Osteoblast (primary cell): ENCODE results near the gene DOCK10. TPM values are rescaled to one million over a fixed set of nuclear protein-coding genes. Genes with fewer than 3 reads are reported as not detected.
A peak's percentile ranks its signal among the peaks of the same experiment; 100 is the strongest.

Experiments used
- DNase-seq: peaks from one replicate; pipeline ENCODE4 v3.0.0; 2011; ENCODE audit warnings: low spot score, mixed read lengths; ENCODE audit not compliant: insufficient read length; ENCODE audit errors: missing footprints
- H2AFZ ChIP-seq: 2 replicates; pipeline ENCODE4 v1.6.0; 2011; ENCODE audit warnings: mild to moderate bottlenecking, low read length
- H3K27ac ChIP-seq: 2 replicates; pipeline ENCODE4 v1.5.1; 2011; ENCODE audit warnings: mild to moderate bottlenecking, low read depth, low read length, moderate library complexity
- H3K27me3 ChIP-seq: 2 replicates; pipeline ENCODE4 v1.6.0; 2012; ENCODE audit warnings: mild to moderate bottlenecking, control low read depth, inconsistent platforms, low read length, moderate library complexity; ENCODE audit not compliant: insufficient read depth
- H3K36me3 ChIP-seq: 2 replicates; pipeline ENCODE4 v1.5.1; 2011; ENCODE audit warnings: mild to moderate bottlenecking, low read length, control low read depth, moderate library complexity; ENCODE audit not compliant: insufficient read depth
- H3K4me1 ChIP-seq: 2 replicates; pipeline ENCODE4 v1.5.1; 2011; ENCODE audit warnings: mild to moderate bottlenecking, low read length, control low read depth, moderate library complexity; ENCODE audit not compliant: insufficient read depth
- H3K4me2 ChIP-seq: 2 replicates; pipeline ENCODE4 v1.6.0; 2011; ENCODE audit warnings: mild to moderate bottlenecking, low read length; ENCODE audit not compliant: insufficient read depth
- H3K4me3 ChIP-seq: fragments of 200-600 bp; sonication (generic); 3 replicates; pipeline ENCODE4 v1.5.1; 2012; ENCODE audit warnings: mild to moderate bottlenecking, low read length, inconsistent platforms; ENCODE audit not compliant: insufficient read depth
- H3K79me2 ChIP-seq: 2 replicates; pipeline ENCODE4 v1.6.0; 2012; ENCODE audit warnings: mild to moderate bottlenecking, low read length, control low read depth, inconsistent platforms; ENCODE audit not compliant: insufficient read depth
- H3K9me3 ChIP-seq: 2 replicates; pipeline ENCODE4 v1.5.1; 2011; ENCODE audit warnings: low read depth, low read length, control low read depth
- H4K20me1 ChIP-seq: 2 replicates; pipeline ENCODE4 v1.6.0; 2012; ENCODE audit warnings: mild to moderate bottlenecking, low read length, control low read depth; ENCODE audit not compliant: insufficient read depth
- total RNA-seq: library from RNA; depleted of rRNA; stranded (reverse); fragments of >200 nt; gene quantifications from 2 replicates; pipeline ENCODE4 v1.2.3, GENCODE V29; 2012
- TF ChIP-seq, protein P1 (sequence below): IDR thresholded peaks from 2 replicates; pipeline ENCODE4 v1.5.1; 2011; ENCODE audit warnings: mild to moderate bottlenecking, low read depth, low read length, moderate library complexity; ENCODE audit errors: extremely low read depth

DOCK10 gene
- total RNA-seq, 1 donor, result 33.3 TPM

- Histone ChIP-seq H3K36me3 (no peaks in the 10 kb centered on the region), H3K4me3 (no peak overlapping the region), H3K4me2 (no peak overlapping the region), H3K27me3 (no peaks in the 10 kb centered on the region), H2AFZ (no peak overlapping the region), H3K27ac (peak overlapping the region; percentile 20), H3K4me1 (peaks cover 38% of the 10 kb centered on the region), H3K9me3 (no peaks in the 10 kb centered on the region), H4K20me1 (peaks cover 3% of the 10 kb centered on the region), H3K79me2 (peaks cover 91% of the 10 kb centered on the region)
- TF ChIP-seq, protein P1, sequence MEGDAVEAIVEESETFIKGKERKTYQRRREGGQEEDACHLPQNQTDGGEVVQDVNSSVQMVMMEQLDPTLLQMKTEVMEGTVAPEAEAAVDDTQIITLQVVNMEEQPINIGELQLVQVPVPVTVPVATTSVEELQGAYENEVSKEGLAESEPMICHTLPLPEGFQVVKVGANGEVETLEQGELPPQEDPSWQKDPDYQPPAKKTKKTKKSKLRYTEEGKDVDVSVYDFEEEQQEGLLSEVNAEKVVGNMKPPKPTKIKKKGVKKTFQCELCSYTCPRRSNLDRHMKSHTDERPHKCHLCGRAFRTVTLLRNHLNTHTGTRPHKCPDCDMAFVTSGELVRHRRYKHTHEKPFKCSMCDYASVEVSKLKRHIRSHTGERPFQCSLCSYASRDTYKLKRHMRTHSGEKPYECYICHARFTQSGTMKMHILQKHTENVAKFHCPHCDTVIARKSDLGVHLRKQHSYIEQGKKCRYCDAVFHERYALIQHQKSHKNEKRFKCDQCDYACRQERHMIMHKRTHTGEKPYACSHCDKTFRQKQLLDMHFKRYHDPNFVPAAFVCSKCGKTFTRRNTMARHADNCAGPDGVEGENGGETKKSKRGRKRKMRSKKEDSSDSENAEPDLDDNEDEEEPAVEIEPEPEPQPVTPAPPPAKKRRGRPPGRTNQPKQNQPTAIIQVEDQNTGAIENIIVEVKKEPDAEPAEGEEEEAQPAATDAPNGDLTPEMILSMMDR, result no peak
- DNase-seq, result no peak
Observed at GRCh38 chr2:224969095-224969494, 73.2 kb downstream of the DOCK10 start.

DNA sequence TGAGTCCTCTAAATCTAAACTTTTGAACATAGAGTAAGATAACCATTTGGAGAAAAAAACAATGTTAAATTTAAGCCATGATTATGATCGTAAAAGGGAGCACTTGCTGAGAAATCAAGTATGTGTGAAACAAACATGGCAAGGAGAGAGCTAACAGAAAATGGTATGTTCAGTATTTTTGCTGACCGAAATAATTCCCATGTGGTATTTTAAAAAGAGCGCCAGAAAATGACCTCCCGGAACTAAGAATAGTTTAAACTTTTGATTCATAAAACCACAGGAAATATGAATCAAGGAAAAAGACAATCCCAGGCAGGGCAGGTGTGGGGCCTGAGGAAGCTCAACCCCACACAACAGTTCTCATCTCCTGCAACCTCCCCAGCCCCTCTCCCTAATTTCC is 74.2 kb downstream of the DOCK10 start:
- TF ChIP-seq, protein P1, result no peak
- no peaks in the 10 kb centered on the region for H3K27me3 ChIP-seq
- peaks cover 3% of the 10 kb centered on the region for H4K20me1 ChIP-seq
- H3K36me3 ChIP-seq, result no peaks in the 10 kb centered on the region
- no peak overlapping the region for H3K27ac ChIP-seq
- no peak overlapping the region for H2AFZ ChIP-seq
- no peaks in the 10 kb centered on the region for H3K9me3 ChIP-seq
- H3K4me3 ChIP-seq, result no peak overlapping the region
- DNase-seq, result peak; percentile 30
- peaks cover 28% of the 10 kb centered on the region for H3K4me1 ChIP-seq
- H3K4me2 ChIP-seq, result peak overlapping the region; percentile 41
- H3K79me2 ChIP-seq, result peaks cover 90% of the 10 kb centered on the region

- Histone ChIP-seq H3K36me3 (no peaks in the 10 kb centered on the region), H3K4me2 (no peak overlapping the region), H3K27ac (no peak overlapping the region), H3K4me1 (peaks cover 22% of the 10 kb centered on the region), H3K27me3 (no peaks in the 10 kb centered on the region), H3K4me3 (no peak overlapping the region), H4K20me1 (peaks cover 3% of the 10 kb centered on the region), H3K9me3 (no peaks in the 10 kb centered on the region), H3K79me2 (peaks cover 94% of the 10 kb centered on the region), H2AFZ (no peak overlapping the region)
- TF ChIP-seq, protein P1, result no peak
- DNase-seq, result no peak
Observed at GRCh38 chr2:224966613-224967012, 75.7 kb downstream of the DOCK10 start.

DNA sequence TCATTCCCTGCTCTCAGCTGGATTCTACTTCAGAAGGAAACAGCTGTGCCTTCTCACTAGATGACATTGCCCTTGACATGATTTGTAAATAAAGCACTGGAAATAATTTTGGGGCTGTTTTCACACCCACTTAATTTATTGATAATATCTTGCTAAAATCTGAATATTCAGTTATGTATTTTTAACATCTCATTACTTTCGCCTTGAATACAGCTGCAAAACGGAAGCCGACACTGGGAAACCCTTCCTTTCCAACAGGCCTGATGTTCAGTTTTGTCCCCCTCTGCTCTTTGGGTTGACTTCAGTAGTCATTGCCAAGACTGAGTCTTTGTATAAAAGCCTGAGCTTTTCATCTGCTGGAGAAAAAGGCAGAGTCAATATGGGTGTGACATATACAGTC is 82.7 kb downstream of the DOCK10 start:
- no peak overlapping the region for H3K4me3 ChIP-seq
- peaks cover 18% of the 10 kb centered on the region for H3K4me1 ChIP-seq
- no peak overlapping the region for H2AFZ ChIP-seq
- DNase-seq, result no peak
- no peak overlapping the region for H3K27ac ChIP-seq
- H4K20me1 ChIP-seq, result no peaks in the 10 kb centered on the region
- no peak overlapping the region for H3K4me2 ChIP-seq
- no peaks in the 10 kb centered on the region for H3K27me3 ChIP-seq
- peaks cover 90% of the 10 kb centered on the region for H3K79me2 ChIP-seq
- H3K9me3 ChIP-seq, result no peaks in the 10 kb centered on the region
- TF ChIP-seq, protein P1, result no peak
- no peaks in the 10 kb centered on the region for H3K36me3 ChIP-seq
